ENCODE results near the gene MAPKAPK3. TPM values are rescaled to one million over a fixed set of nuclear protein-coding genes. Genes with fewer than 3 reads are reported as not detected.
A peak's percentile ranks its signal among the peaks of the same experiment; 100 is the strongest.

Gene MAPKAPK3
- total and polyA plus RNA-seq, 12 donors = 40.6 to 101 (median 65.0) TPM

DNA sequence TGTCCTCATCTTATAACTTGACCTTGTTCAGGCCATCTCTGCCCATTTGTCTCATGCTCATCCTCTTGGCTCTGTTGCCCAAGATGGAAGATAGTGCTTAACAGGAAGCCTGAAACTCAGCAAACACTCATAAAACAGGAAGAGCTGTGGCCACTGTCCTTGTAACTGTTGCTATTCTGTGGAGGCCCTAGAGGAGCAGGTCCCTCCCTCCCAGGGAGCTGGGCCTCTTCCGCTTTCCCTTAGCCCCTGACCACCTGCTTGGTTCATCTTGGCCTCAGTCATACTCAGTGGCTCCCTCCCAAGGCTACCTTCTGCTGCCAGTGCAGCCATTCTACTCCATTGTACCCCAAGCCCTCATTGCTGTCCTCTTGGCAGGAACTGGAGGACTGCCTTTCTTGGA is 3.5 kb downstream of the MAPKAPK3 start:
- H3K4me3 ChIP-seq = no peak overlapping the region
- no peaks in the 10 kb centered on the region for H3K36me3 ChIP-seq (replicated peaks in 1 of 2)
- intact Hi-C loops (cut with DNase I) = no loop called here
- H3K27ac ChIP-seq = peak overlapping the region in 2 of 5 donors; percentile 90 to 97
- DNase-seq = peak in 2 of 7 donors; percentile 27 to 57
- peaks cover 18 to 51% of the 10 kb centered on the region in 2 donors for H3K4me1 ChIP-seq (replicated peaks in 1 of 2)
- H3K27me3 ChIP-seq = no peaks in the 10 kb centered on the region
- no peaks in the 10 kb centered on the region for H3K9me3 ChIP-seq (replicated peaks in 1 of 3)
- TF ChIP-seq CTCF (IDR thresholded peaks at IDR 0.05) (no peak), POLR2A (IDR thresholded peaks at IDR 0.05) (no peak)
- 64 to 100% (median 87%) methylated on average over 1 of the region's 1 CpG for WGBS, 4 donors

- Histone ChIP-seq H3K36me3 (replicated peaks in 1 of 2) (no peaks in the 10 kb centered on the region), H3K4me3 (no peak overlapping the region), H3K27me3 (no peaks in the 10 kb centered on the region), H3K27ac (peak overlapping the region in 2 of 5 donors; percentile 90 to 97), H3K9me3 (replicated peaks in 1 of 3) (no peaks in the 10 kb centered on the region), H3K4me1 (replicated peaks in 1 of 2) (peaks cover 18 to 51% of the 10 kb centered on the region in 2 donors)
- TF ChIP-seq POLR2A (IDR thresholded peaks at IDR 0.05) = no peak
- TF ChIP-seq CTCF (IDR thresholded peaks at IDR 0.05) = peak in 1 of 6 experiments; percentile 14
- DNase-seq = no peak
- intact Hi-C loops (cut with DNase I) = no loop called here
- WGBS, 4 donors = 28 to 65% (median 57%) methylated on average over 4 of the region's 4 CpGs
These were observed 3.9 kb downstream of the MAPKAPK3 start for GRCh38 chr3:50620820-50621219.

DNA sequence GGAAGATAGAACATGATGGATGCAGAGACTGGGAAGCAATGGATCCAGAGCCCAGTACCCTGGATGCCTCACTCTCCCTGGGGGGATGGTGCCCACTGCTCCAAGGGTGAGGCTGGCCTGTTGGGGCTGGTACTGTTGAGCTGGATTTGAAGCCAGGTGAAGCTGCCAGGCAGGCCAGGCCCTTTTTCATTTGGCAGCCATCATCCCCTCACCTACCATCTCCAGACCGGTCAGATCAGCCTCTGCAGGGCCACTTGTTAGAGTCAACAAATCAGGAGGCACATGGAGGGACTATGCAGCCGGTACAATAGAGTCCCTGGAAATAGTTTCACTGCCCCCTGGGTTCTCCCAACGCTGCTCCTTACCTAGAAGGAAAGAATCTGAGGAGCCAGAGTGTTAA is 5.9 kb downstream of the MAPKAPK3 start:
- no peak for DNase-seq
- H3K27ac ChIP-seq = no peak overlapping the region
- H3K36me3 ChIP-seq (replicated peaks in 1 of 2) = no peaks in the 10 kb centered on the region
- peaks cover 14 to 54% of the 10 kb centered on the region in 2 donors for H3K4me1 ChIP-seq (replicated peaks in 1 of 2)
- no peaks in the 10 kb centered on the region for H3K27me3 ChIP-seq
- intact Hi-C loops (cut with DNase I) = no loop called here
- H3K4me3 ChIP-seq = no peak overlapping the region
- TF ChIP-seq POLR2A (IDR thresholded peaks at IDR 0.05) (no peak), CTCF (IDR thresholded peaks at IDR 0.05) (no peak)
- H3K9me3 ChIP-seq (replicated peaks in 1 of 3) = no peaks in the 10 kb centered on the region
- 89 to 97% (median 91%) methylated on average over 3 of the region's 3 CpGs; no CpG with 5 or more reads in 1 of the 4 donors for WGBS, 4 donors

- H3K4me3 ChIP-seq = no peak overlapping the region
- peaks cover 10 to 46% of the 10 kb centered on the region in 2 donors for H3K4me1 ChIP-seq (replicated peaks in 1 of 2)
- H3K36me3 ChIP-seq (replicated peaks in 1 of 2) = no peaks in the 10 kb centered on the region
- peak in 3 of 7 donors; percentile 40 to 67 (median 42) for DNase-seq
- H3K27ac ChIP-seq = peak overlapping the region in 2 of 5 donors; percentile 21 to 62
- no peaks in the 10 kb centered on the region for H3K27me3 ChIP-seq
- WGBS, 4 donors = 38 to 62% (median 45%) methylated on average over 5 to 6 of the region's 6 CpGs
- intact Hi-C loops (cut with DNase I) = no loop called here
- TF ChIP-seq POLR2A (IDR thresholded peaks at IDR 0.05) (no peak), CTCF (IDR thresholded peaks at IDR 0.05) (no peak)
- no peaks in the 10 kb centered on the region for H3K9me3 ChIP-seq (replicated peaks in 1 of 3)
These were observed 7.0 kb downstream of the MAPKAPK3 start for GRCh38 chr3:50623840-50624474.
